Smooth muscle cell of the pulmonary artery (primary cell): ENCODE measurements around the gene FCAMR. TPM values are rescaled to one million over a fixed set of nuclear protein-coding genes. Genes with fewer than 3 reads are reported as not detected.

Experiments used
- total RNA-seq: library from RNA; depleted of rRNA; stranded (reverse); fragments of >200 nt; gene quantifications from 2 replicates; pipeline ENCODE4 v1.2.3, GENCODE V29; 2014

The FCAMR gene
- not detected in 2 replicates for total RNA-seq

GRCh38 chr1:206970446-206970845 is at the start of gene FCAMR:
Gene FCAMR (minus strand): TSS chr1:206970460. CDS start chr1:206970125, 335 bp downstream.

GRCh38 chr1:206946261-206946660 is 24.0 kb downstream of the FCAMR start, which contains the start of gene PIGR:
Gene PIGR (minus strand): TSS chr1:206946466. CDS start chr1:206940531, 5,935 bp downstream.

GRCh38 chr1:206921772-206922265 is 48.4 kb downstream of the FCAMR start, which contains the start of gene FCMR:
Gene FCMR (minus strand): TSS chr1:206921941. CDS start chr1:206921854, 87 bp downstream.

Other genes with a start within 250 kb of the FCAMR start
- gene IL19, start 199.7 kb downstream of the FCAMR start, total RNA-seq, result not detected in 2 replicates
- gene IL10, start 198.0 kb downstream of the FCAMR start, total RNA-seq, result not detected in 2 replicates
- not detected in 2 replicates for gene IL20, start 104.8 kb downstream of the FCAMR start, total RNA-seq
- gene IL24, start 73.0 kb downstream of the FCAMR start, total RNA-seq, result not detected in 2 replicates
- gene FCMR, start 48.5 kb downstream of the FCAMR start, total RNA-seq, result 0.13 TPM in 1 of 2 replicates, not detected in the other
- gene PIGR, start 24.0 kb downstream of the FCAMR start, total RNA-seq, result not detected in 2 replicates
- gene C1orf116, start 62.3 kb upstream of the FCAMR start, total RNA-seq, result under 0.01 and 0.07 TPM in 2 replicates
- 7.1 and 8.5 TPM in 2 replicates for gene YOD1, start 80.7 kb upstream of the FCAMR start, total RNA-seq
- 5.5 and 9.5 TPM in 2 replicates for gene PFKFB2, start 82.8 kb upstream of the FCAMR start, total RNA-seq
- not detected in 2 replicates for gene C4BPB, start 118.4 kb upstream of the FCAMR start, total RNA-seq
- gene C4BPA, start 133.8 kb upstream of the FCAMR start, total RNA-seq, result not detected in 2 replicates